ENCODE measurements around the gene CAMSAP2. TPM values are rescaled to one million over a fixed set of nuclear protein-coding genes. Genes with fewer than 3 reads are reported as not detected.

Gene CAMSAP2
- total and polyA plus RNA-seq, 2 of the 8 experiments (the other 6 are each of a cell fraction or from before 2014, with no cell fraction given) = 4.2 to 27.6 TPM

DNA sequence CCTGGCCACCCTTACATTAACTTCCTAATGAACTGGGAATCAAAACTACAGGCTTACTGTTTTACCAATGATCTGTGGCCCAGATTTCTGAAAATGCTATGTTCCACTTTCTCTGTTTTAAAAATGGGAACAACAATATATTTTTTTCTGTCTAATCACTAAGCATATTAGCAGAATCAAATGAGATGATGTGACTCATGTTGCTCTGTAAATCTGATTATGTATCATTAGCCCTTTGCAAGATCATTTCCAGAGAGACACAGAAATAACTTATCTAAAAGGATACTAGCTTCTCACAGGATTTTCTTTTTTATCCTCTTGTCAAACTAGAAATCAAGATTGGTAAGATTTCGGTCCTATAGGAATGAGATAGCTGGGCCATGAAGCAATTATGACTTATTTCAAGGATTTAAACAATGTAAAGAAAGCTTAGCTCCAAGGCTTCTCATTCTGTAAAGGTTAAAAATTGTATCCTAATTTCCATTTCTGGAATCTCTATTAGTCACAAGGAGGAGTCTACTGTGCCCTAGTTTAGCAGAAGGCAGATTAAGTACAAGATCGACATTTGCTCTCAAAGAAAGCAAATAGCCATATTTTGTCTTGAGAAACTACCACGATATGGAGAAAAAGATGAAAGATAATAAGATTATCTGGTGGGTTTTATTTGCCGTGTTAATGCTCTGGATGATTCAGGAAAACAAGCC is 32.4 kb upstream of the CAMSAP2 start:
- Histone ChIP-seq H3K23me2 (ENCODE audit: low read depth, low read length) (no peaks in the 10 kb centered on the region), H3K27me3 (replicated peaks in 1 of 4; ENCODE audit: control insufficient read depth in 3 of 4, extremely low read depth in 1 of 4, insufficient read depth in 3 of 4, low read length in 3 of 4) (no peaks in the 10 kb centered on the region; a peak in 1 of 7 replicates), H4K8ac (ENCODE audit: extremely low read depth, insufficient read depth, low read length) (no peak overlapping the region), H3K4ac (replicated peaks; ENCODE audit: insufficient read length, low read depth, low read length) (no peak overlapping the region), H2AFZ (ENCODE audit: low read length) (no peak overlapping the region), H2AK5ac (ENCODE audit: low read depth, low read length) (no peak overlapping the region), H3K18ac (ENCODE audit: extremely low read depth, low read length) (no peak overlapping the region), H4K5ac (ENCODE audit: insufficient read length, low read depth, low read length) (no peak overlapping the region), H3K56ac (replicated peaks; ENCODE audit: insufficient read length, low read depth, low read length) (no peak overlapping the region), H3K4me1 (replicated peaks in 1 of 4; ENCODE audit: control insufficient read depth in 3 of 4, insufficient read depth in 4 of 4, low read length in 3 of 4) (no peaks in the 10 kb centered on the region), H2BK5ac (ENCODE audit: low read depth, low read length) (no peak overlapping the region), H2BK120ac (replicated peaks; ENCODE audit: low read depth, low read length) (no peak overlapping the region), H3K14ac (ENCODE audit: insufficient read length) (no peak overlapping the region), H3K9me3 (ENCODE audit: insufficient read depth in 2 of 2, low read depth in 1 of 2, low read length in 1 of 2) (no peaks in the 10 kb centered on the region), H3K4me2 (ENCODE audit: insufficient read depth in 1 of 2, low read depth in 2 of 2, low read length in 2 of 2) (no peak overlapping the region), H3K9ac (replicated peaks in 1 of 4; ENCODE audit: extremely low read depth in 1 of 4, low read depth in 3 of 4, low read length in 3 of 4) (no peak overlapping the region), H3K79me1 (ENCODE audit: low read depth, low read length) (no peaks in the 10 kb centered on the region), H3K4me3 (ENCODE audit: extremely low read depth in 1 of 4, insufficient read depth in 2 of 4, low read depth in 3 of 4, low read length in 4 of 4) (no peak overlapping the region), H2BK20ac (ENCODE audit: low read length) (no peak overlapping the region), H3K36me3 (ENCODE audit: control insufficient read depth in 2 of 4, insufficient read depth in 4 of 4, low read length in 3 of 4) (no peaks in the 10 kb centered on the region), H3K79me2 (ENCODE audit: control insufficient read depth in 1 of 2, insufficient read depth in 2 of 2, low read length in 2 of 2) (no peaks in the 10 kb centered on the region), H2BK12ac (ENCODE audit: low read depth, low read length) (no peak overlapping the region), H4K91ac (replicated peaks; ENCODE audit: insufficient read length, low read length) (no peak overlapping the region), H2BK15ac (ENCODE audit: low read length) (no peak overlapping the region), H3K23ac (ENCODE audit: insufficient read length) (no peak overlapping the region), H4K20me1 (replicated peaks in 1 of 2; ENCODE audit: control insufficient read depth in 1 of 2, insufficient read depth in 2 of 2, low read length in 2 of 2) (no peaks in the 10 kb centered on the region), H3K27ac (ENCODE audit: low read depth, low read length) (no peak overlapping the region)
- WGBS, 2 experiments (ENCODE audit: extremely low coverage in 1 of 2, insufficient coverage in 1 of 2, insufficient read length in 1 of 2, insufficient replicate concordance in 2 of 2, low coverage in 1 of 2, low lambda C conversion rate in 2 of 2, missing lambda C conversion rate in 1 of 2) = 88% methylated on average over 4 of the region's 4 CpGs; no CpG with 5 or more reads in 1 of the 2 experiments
- ChIA-PET POLR2A (ENCODE audit: partially characterized antibody) (no interaction called here), CTCF (ENCODE audit: partially characterized antibody) (interaction anchor here (1.1 kb wide), 1 partner anchor 84 kb away, joined by 4 read pairs; no protein-coding TSS in a partner anchor)
- no peak for DNase-seq (ENCODE audit: low read depth in 1 of 2, low spot score in 2 of 2)
- no peak for FAIRE-seq
- no peak for TF ChIP-seq ASH2L (IDR thresholded peaks at IDR 0.05; ENCODE audit: low read length)
- TF ChIP-seq GABPA (IDR thresholded peaks at IDR 0.05; ENCODE audit: borderline replicate concordance, insufficient read depth, low read length) = no peak
